Eye (tissue), 1 donor: Measurements from ENCODE around the gene SEMA4B.
"Not testable (repeated sequence)": the region's sequence is repeated elsewhere in the genome, so short reads cannot be mapped to it uniquely, and the experiment has no call there.

Experiments
- DNase-seq: peaks from one replicate; pipeline ENCODE4 v3.0.0-alpha.2; 2015

Gene SEMA4B

GRCh38 chr15:90184119-90184785 is 16.9 kb upstream of the SEMA4B start:
- peak; percentile 25 for DNase-seq

- DNase-seq = peak; percentile 90
Observed at GRCh38 chr15:90184786-90185704, 16.1 kb upstream of the SEMA4B start.

DNA sequence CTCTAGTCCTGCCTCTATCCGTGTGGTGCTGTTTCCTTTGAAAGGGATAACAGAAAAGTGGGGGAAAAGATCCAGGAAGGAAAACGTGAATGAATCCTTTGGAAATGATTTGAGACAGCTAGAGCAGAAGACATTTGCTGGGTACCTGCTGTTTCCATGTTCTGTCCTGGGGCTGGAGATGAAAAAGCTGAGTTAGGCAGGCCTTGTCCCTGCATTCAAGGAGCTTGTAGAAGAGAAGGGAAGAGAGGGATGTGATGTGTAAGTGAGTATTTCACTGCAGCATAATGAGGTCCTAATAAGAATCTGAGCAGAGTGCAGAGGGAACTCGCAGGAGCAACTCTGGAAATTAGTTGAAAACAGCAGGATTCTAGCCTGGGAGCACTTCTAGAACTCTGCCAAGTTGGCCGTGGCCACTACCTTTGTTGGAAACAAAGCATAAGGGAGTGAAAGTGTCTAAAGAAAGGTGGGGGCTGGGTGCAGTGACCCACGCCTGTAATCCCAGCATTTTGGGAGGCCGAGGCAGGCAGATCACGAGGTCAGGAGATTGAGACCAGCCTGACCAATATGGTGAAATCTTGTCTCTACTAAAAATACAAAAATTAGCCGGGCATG is 13.8 kb upstream of the SEMA4B start:
- no peak for DNase-seq

DNA sequence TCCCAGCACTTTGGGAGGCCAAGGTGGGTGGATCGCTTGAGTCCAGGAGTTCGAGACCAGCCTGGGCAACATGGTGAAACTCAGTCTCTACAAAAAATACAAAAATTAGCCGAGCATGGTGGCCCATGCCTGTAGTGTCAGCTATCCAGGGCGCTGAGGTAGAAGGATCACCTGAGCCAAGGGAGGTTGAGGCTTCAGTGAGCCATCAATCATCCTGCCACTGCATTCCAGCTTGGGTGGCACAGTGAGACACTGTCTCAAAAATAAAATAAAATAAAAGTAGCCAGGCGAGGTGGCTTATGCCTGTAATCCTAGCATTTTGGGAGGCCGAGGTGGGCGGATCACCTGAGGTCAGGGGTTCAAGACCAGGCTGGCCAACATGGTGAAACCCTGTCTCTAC is 13.1 kb upstream of the SEMA4B start:
- DNase-seq = not testable (repeated sequence)

GRCh38 chr15:90188914-90189748 is 12.0 kb upstream of the SEMA4B start:
- DNase-seq = no peak

DNA sequence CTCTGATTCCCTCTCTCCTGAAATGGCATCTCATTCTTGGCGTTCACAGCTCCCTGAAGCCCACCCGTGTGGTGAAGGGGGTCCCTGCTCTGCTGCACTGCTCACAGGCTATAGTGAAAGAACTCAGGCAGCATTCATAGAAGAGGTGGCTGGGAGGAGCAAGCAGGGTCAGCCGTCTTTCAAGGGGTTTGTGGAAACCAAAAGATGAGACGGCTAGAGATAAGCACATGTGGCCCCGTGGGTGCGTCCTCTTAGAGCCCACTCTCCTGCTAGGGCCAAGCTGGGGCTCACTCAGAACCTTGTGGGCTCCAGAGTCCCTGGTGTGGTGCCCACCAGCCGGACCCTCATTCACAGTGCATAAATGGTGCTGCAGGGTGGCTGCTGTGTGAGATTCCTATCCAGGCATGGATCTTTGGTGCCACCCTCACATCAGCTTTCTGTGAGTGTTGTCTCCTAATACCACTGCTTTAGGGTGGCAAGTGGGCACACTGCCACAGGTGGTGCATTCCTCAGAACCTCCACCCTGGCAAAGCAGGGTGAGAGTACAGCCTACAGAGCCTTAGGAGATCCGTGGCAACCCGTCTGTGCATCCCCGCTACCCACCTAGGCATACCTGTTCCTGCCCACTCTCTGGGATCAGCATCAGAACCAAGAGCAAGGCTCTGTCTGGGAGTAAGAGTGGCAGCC is 11.2 kb upstream of the SEMA4B start:
- no peak for DNase-seq

GRCh38 chr15:90190606-90191343 is 10.4 kb upstream of the SEMA4B start:
- DNase-seq = no peak

DNA sequence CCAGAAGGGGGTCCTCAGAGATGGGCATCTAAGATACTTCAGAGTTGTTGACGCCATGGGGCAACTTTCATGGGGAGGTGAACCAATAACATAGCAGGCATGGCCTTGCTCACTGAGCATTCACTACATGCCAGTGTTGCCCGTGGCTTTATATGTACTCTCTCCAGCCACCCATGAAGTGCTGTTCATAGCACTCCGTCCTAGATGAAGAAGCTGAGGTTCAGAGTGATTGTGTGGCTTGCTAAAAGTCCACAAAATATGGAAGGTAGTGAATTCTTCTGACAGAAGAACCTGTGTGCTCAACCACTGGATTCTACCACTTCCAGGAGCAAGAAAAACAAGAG is 9.8 kb upstream of the SEMA4B start:
- no peak for DNase-seq

DNA sequence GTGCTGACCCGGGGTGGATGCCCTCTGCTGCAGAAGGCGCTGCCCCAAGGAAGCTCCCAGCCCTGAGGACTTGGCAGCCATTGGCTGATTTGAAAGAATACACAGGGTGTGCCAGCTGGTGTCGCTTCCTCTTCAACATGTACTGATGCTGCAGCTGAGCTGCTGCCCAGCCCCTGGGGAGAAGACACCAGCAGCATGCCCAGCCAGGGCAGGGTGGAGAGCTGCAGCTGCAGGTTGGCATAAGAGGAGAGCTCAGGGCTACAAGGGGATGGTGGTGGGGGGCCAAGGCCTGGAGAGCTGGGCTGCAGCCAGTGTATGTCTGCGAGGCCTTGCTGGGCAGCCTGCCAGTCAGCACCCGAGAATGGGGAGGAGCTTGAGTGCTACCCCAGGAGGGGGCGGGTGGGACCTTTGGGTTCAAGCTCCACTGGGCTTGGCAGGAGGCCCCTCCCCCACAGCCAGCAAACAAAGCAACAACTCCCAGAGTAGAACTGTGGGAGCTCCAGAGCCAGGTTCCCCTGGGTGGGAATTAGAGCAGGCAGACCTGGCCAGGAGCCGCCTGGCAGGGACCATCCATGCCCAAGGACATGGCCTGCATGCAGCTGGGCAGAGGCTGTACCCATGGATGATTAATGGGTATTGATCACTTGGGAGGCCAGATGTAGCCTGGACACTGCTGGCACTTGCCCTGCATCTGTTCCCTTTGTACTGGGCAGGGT is 9.2 kb upstream of the SEMA4B start:
- peak; percentile 80 for DNase-seq

DNA sequence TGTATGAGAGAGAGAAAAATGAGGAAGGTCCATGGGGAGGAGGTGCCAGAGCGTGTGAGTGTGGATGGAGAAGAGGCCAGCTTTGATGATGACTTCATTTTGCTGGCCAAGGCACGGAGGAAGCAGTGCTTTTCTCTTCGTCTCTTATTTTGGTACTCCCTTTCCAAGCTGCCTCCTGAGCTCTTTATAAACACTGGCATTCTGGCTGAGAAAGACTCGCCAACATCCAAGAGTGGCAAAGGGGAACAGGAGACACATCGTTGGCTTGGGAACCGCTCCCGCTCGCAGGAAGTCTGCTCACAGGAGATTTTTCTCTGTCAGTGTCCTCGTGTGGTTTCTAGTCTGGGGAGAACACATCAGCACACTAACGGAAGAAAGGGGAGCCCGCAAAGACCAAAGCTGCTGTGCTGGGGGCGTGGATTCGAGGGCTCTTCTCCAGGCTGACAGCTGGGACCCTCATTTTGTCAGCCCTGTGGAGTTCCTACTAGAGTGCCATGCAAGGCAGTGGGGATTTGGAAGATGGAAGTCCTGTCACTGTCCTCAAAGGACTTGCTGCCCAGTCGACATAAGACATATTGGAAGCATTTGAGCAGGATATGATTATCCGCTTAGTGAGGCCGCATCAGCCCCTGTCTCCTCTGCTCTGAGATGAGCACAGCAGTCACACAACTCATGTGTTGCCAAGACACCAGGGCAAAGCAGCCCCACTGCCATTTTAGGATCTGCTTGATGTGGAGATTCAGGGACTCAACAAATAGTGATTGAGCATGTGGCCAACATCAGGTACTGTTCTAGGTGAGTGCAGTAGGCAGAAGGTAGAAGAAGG is 8.0 kb upstream of the SEMA4B start:
- DNase-seq = no peak

DNA sequence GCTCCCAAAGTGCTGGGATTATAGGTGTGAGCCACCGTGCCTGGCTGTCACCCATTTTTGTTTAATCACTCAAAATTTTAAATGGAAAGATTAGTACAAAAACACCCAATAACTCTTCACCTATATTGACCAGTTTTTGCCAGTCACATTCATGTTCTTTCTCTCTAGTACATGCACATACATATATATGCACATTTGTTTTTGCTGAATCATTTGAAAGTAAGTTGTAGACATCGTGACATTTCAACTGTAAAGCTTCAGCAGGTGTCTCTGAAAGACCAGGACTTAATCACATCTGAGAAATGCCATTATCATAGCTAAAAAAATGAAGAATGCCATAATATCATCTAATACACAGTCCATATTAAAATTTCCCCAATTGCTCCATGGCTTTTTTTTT is 6.5 kb upstream of the SEMA4B start:
- no peak for DNase-seq

DNA sequence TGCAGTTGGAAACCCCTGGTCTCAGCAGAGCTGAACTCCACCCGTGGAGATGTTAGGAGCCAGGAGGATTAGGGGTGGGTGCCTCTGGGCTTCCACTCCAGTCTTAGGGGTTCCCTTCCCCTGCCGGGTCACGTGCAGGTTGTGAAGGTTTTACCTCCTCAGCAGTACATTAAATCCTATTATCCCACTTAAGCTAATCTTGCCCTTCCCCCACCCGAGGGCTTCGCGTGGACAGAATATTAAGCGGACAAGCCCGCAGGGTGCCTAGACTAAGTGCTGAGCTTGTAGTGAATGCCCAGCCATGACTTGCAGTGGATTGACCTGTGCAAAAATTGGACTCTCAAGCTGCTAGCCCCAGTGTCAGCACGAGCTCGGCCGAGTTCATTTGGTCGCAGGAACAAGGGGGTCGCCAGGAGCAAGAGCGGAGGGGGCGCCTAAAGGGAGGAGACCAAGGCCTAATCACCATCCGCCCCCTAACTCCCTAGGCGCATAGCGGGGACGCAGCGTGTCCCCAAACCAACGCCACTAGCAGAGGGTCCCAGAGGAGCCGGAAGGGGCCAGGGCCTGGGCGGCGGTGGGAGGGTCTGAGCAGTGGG is 498 bp upstream of the SEMA4B start:
- DNase-seq = no peak

DNA sequence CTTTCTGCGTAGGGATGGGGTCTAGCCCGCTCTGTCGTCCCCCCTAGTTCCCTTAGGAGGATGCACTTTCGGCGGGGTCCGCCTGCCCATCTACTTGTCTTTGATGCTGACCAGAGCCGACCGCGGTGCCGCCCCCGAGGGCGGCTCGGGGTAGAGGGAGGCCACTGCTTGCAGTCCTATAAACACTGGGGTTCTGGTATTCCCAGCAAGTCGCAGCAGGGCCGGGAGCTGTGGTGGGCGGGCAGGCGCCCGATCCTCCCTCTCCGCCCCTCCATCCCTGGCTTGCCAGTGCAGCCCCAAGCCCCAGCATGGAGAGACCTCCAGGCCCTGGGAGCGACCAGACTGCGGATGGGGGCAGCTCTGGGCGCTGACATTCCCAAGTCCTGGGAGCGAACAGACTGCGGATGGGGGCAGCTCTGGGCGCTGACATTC is 830 bp downstream of the SEMA4B start:
- DNase-seq = no peak

DNA sequence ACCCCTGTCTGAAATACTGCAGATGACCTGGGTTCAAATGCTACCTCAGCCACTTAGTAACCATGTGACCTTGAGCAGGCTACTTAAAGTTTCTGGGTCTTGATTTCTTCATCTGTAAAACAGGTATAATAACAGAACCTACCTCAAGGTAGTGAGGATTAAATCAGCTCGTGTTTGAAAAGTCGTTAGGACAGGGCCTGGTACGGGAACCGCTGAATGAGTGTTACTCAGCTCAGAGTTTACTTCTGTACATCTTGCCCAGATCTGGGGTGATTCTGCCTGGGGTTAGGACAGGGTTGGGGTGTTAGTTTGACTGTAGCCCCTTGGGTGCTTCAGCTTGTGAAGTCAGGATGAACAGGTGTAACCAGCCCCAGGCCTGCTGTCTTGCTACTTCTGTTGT is 1.8 kb downstream of the SEMA4B start:
- no peak for DNase-seq

DNA sequence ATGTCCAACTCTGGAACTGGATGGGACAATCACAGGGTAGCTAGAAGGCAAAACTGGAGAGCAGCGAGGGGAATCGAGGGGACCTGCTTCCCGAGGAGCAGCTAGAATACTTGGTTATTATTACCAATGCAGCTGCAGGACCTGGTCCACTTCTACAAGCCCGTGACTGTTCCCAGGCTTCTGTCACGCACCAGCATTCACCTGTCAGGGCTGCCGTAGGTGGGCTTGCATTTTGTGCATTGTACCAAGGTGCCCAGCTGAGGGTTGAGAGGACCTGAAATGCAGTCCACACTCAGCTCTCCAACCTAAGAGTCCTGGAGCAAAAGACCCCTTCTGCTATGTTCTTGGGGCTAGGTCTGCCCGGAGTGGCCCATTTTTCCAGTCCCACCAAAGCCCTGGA is 2.3 kb downstream of the SEMA4B start:
- DNase-seq = no peak

GRCh38 chr15:90203922-90204321 is 2.8 kb downstream of the SEMA4B start:
- peak; percentile 62 for DNase-seq

GRCh38 chr15:90205050-90205848 is 4.1 kb downstream of the SEMA4B start:
- no peak for DNase-seq

GRCh38 chr15:90205886-90206285 is 4.8 kb downstream of the SEMA4B start:
- no peak for DNase-seq

GRCh38 chr15:90207252-90207651 is 6.1 kb downstream of the SEMA4B start:
- no peak for DNase-seq
